ENCODE results near the gene EN1.
A peak's percentile ranks its signal among the peaks of the same experiment; 100 is the strongest.

Gene EN1

DNA sequence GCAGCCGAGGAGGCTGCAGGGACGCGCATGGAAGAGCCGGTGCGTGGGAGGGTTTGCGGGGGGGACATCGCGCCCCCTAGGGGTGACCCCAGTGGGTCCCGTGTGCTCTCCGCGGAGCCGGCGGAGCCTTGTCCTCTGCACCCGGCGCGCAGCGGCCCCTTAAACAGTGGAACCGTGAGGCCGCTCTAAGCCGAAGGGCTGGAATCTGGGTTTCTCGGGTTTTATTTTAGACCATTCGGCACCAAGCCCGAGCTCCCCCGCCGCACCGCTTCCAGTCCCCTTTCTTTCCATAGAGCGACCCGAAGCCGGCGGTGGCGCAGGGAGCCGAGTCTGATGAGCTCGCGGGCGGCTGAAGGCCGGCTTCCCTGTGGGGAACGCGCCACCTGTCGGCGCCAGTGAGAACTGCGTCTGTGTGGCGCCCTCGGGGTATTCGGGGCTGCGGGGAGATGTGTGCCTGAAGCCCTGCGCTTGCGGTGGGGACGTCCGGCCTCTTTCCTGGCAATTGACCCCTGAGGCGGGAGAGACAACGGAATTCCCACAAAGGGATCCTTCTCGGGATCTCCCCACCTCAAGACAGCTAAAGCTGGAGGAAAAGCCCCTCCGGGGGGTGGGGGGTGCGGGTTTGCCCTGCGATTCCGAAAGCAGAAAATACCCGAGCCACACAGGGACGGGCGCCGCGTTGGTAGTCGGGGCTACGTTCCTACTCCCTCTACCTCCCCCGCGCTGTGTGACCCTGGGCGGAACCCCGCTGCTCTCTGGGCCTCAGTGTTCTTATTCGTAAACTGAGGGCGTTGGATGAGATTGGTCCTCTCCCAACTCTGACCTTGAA is 8.2 kb upstream of the EN1 start:
- no peak for TF ChIP-seq ZFX (IDR thresholded peaks at IDR 0.05)
- TF ChIP-seq, protein P1, sequence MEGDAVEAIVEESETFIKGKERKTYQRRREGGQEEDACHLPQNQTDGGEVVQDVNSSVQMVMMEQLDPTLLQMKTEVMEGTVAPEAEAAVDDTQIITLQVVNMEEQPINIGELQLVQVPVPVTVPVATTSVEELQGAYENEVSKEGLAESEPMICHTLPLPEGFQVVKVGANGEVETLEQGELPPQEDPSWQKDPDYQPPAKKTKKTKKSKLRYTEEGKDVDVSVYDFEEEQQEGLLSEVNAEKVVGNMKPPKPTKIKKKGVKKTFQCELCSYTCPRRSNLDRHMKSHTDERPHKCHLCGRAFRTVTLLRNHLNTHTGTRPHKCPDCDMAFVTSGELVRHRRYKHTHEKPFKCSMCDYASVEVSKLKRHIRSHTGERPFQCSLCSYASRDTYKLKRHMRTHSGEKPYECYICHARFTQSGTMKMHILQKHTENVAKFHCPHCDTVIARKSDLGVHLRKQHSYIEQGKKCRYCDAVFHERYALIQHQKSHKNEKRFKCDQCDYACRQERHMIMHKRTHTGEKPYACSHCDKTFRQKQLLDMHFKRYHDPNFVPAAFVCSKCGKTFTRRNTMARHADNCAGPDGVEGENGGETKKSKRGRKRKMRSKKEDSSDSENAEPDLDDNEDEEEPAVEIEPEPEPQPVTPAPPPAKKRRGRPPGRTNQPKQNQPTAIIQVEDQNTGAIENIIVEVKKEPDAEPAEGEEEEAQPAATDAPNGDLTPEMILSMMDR (conservative IDR thresholded peaks at IDR 0.05), result peak; percentile 96
- H3K27ac ChIP-seq, result no peak overlapping the region

GRCh38 chr2:118854507-118855345 is 7.3 kb upstream of the EN1 start:
- TF ChIP-seq, protein P1 (conservative IDR thresholded peaks at IDR 0.05), result no peak
- no peak for TF ChIP-seq ZFX (IDR thresholded peaks at IDR 0.05)
- H3K27ac ChIP-seq, result no peak overlapping the region

DNA sequence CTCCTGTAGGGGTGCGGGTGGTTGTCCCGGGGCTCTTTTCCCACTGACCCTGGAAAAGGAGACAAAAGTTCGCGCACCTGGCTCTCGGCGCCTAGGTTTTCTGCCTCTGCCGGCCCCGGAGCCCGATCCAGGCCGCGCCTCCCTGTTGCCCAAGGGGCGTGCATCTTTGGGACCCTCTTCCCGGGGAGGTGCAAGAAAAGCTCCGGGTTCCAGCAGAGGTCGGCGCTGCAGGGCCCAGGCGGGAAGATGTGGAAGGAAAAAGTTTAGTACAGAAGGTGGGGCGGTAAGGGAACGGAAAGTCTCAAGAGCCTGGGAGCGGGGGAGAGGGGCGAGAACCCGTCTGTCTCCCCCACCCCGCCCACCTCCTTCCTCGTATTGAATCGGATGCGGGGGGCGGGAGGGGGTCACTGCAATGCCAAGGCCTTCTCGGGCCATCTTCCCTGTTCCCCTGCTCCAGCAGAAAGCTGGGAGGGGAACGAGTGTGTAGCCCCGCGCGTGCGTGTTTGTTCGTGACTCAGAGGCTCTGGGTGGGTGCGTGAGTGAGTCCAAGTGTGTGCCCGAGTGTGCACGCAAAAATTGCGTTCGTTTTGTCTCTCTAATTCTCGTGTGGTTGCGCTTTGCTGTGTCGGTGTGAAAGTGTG is 6.3 kb upstream of the EN1 start:
- TF ChIP-seq, protein P1 (conservative IDR thresholded peaks at IDR 0.05), result no peak
- no peak for TF ChIP-seq ZFX (IDR thresholded peaks at IDR 0.05)
- H3K27ac ChIP-seq, result no peak overlapping the region

DNA sequence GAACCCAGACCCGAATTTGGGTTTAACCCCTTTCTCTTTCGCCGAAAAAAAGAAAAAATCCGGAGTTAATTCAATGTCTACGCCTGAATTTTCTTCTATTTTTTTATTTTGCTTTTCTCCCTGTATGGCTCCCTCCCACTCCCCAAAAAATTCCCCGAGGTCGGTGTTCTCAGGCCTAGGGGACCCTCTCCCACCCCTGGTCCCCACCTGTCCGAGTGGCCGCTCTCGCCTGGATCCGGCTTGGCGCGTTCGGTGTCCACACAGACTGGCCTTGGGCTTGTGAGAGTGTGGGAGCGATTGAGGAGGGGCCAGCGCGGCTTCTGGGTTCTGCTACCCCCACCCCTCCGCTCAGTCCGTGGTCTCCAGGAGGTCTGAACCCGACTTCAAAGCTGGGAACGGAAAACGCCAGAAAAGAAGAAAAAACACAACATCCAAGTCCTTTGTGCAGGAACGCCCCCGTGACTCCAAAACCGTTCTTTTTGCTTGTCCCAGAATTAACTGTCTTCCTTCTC is 5.7 kb upstream of the EN1 start:
- TF ChIP-seq ZFX (IDR thresholded peaks at IDR 0.05), result no peak
- TF ChIP-seq, protein P1 (conservative IDR thresholded peaks at IDR 0.05), result no peak
- H3K27ac ChIP-seq, result no peak overlapping the region

DNA sequence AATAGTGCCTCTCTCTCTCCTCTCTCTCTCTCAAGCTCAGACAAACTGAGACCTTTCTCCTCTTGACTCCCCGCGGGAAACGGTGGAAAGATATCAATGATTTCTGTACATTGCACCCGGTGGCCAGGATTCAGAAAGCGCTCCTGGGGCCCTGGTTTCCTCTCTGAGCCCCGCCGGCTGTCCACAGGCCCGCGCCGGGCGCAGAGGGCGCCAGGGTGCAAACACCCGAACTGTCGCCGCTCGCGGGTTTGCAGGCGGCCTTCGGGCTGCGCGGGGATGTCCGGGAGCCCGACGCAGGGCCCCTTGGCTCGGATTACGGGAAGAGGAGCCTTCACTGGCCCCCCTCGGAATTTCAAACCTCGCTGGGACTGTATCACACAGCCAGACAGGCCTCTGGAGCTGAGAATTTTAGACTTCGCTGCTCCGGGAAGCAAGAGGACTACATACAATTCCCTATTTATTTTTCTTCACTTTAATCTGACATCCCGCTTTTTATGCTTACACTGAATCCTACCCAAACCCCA is 5.2 kb upstream of the EN1 start:
- TF ChIP-seq, protein P1 (conservative IDR thresholded peaks at IDR 0.05), result no peak
- no peak for TF ChIP-seq ZFX (IDR thresholded peaks at IDR 0.05)
- H3K27ac ChIP-seq, result no peak overlapping the region

GRCh38 chr2:118851650-118852049 is 4.2 kb upstream of the EN1 start:
- TF ChIP-seq, protein P1 (conservative IDR thresholded peaks at IDR 0.05), result no peak
- no peak for TF ChIP-seq ZFX (IDR thresholded peaks at IDR 0.05)
- H3K27ac ChIP-seq, result no peak overlapping the region

Data from C4-2B (cell line).